DOHH2 (cell line): ENCODE measurements around the gene IMMP2L.

Experiments
- H3F3A ChIP-seq: fragments of 200-600 bp; sonication (generic), shearing (Covaris generic); 2 replicates; pipeline ENCODE4 v1.6.0; 2016; ENCODE audit warnings: antibody characterized with exemption, mild to moderate bottlenecking; ENCODE audit not compliant: control insufficient read depth, insufficient read depth
- H3K27ac ChIP-seq: fragments of 200-600 bp; sonication (generic); 2 replicates; pipeline ENCODE4 v1.5.1; 2014; ENCODE audit warnings: low read depth, mild to moderate bottlenecking, low read length, moderate library complexity
- H3K27me3 ChIP-seq: fragments of 200-600 bp; sonication (generic); 2 replicates; pipeline ENCODE4 v1.6.1; 2014; ENCODE audit warnings: mild to moderate bottlenecking, low read length, mixed read lengths; ENCODE audit not compliant: control insufficient read depth
- H3K36me3 ChIP-seq: fragments of 200-600 bp; sonication (generic); 2 replicates; pipeline ENCODE4 v1.6.1; 2014; ENCODE audit warnings: mild to moderate bottlenecking, low read length, moderate library complexity, mixed read lengths; ENCODE audit not compliant: control insufficient read depth
- H3K4me1 ChIP-seq: fragments of 200-600 bp; sonication (generic); 2 replicates; pipeline ENCODE4 v1.6.1; 2014; ENCODE audit warnings: mild to moderate bottlenecking, low read length, mixed read lengths; ENCODE audit not compliant: control insufficient read depth
- H3K4me2 ChIP-seq: fragments of 200-600 bp; sonication (generic); 2 replicates; pipeline ENCODE4 v1.6.0; 2014; ENCODE audit warnings: mild to moderate bottlenecking, low read length, moderate library complexity
- H3K4me3 ChIP-seq: fragments of 200-600 bp; sonication (generic); 2 replicates; pipeline ENCODE4 v1.5.1; 2014; ENCODE audit warnings: mild to moderate bottlenecking, low read length, mixed read lengths
- H3K79me2 ChIP-seq: fragments of 200-600 bp; sonication (generic); 2 replicates; pipeline ENCODE4 v1.6.1; 2014; ENCODE audit warnings: mild to moderate bottlenecking, low read length, mixed read lengths; ENCODE audit not compliant: control insufficient read depth
- H3K9me2 ChIP-seq: fragments of 200-600 bp; sonication (generic); replicated peaks from 2 replicates; pipeline ENCODE4 v1.6.1; 2014; ENCODE audit warnings: mild to moderate bottlenecking, low read length, mixed read lengths; ENCODE audit not compliant: control insufficient read depth
- H3K9me3 ChIP-seq: fragments of 200-600 bp; sonication (generic); 2 replicates; pipeline ENCODE4 v1.6.1; 2014; ENCODE audit warnings: antibody characterized with exemption, low read length, mixed read lengths; ENCODE audit not compliant: control insufficient read depth, insufficient read depth
- H4K20me1 ChIP-seq: fragments of 200-600 bp; sonication (generic); 2 replicates; pipeline ENCODE4 v1.6.0; 2014; ENCODE audit warnings: low read depth, mild to moderate bottlenecking, antibody characterized with exemption, low read length, moderate library complexity; ENCODE audit not compliant: control insufficient read depth, insufficient read depth
- EZH2phosphoT487 ChIP-seq: fragments of 200-600 bp; sonication (generic); IDR thresholded peaks from 2 replicates; pipeline ENCODE4 v1.6.1; 2017; ENCODE audit warnings: borderline replicate concordance, mild to moderate bottlenecking, antibody characterized with exemption, low read length, moderate library complexity, mixed read lengths
- TF ChIP-seq, protein P1 (sequence below): fragments of 200-600 bp; sonication (generic); IDR thresholded peaks from one replicate; pipeline ENCODE4 v1.5.1; 2014; ENCODE audit warnings: antibody characterized with exemption, mild to moderate bottlenecking, low read depth, low read length; ENCODE audit not compliant: poor library complexity, severe bottlenecking

Gene IMMP2L

GRCh38 chr7:110760341-110760740 is 802.0 kb downstream of the IMMP2L start:
- no peak overlapping the region for H3K4me3 ChIP-seq
- H3K4me2 ChIP-seq: no peak overlapping the region
- no peaks in the 10 kb centered on the region for H3K9me3 ChIP-seq
- no peaks in the 10 kb centered on the region for H4K20me1 ChIP-seq
- no peaks in the 10 kb centered on the region for H3K9me2 ChIP-seq
- TF ChIP-seq, protein P1, sequence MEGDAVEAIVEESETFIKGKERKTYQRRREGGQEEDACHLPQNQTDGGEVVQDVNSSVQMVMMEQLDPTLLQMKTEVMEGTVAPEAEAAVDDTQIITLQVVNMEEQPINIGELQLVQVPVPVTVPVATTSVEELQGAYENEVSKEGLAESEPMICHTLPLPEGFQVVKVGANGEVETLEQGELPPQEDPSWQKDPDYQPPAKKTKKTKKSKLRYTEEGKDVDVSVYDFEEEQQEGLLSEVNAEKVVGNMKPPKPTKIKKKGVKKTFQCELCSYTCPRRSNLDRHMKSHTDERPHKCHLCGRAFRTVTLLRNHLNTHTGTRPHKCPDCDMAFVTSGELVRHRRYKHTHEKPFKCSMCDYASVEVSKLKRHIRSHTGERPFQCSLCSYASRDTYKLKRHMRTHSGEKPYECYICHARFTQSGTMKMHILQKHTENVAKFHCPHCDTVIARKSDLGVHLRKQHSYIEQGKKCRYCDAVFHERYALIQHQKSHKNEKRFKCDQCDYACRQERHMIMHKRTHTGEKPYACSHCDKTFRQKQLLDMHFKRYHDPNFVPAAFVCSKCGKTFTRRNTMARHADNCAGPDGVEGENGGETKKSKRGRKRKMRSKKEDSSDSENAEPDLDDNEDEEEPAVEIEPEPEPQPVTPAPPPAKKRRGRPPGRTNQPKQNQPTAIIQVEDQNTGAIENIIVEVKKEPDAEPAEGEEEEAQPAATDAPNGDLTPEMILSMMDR: no peak
- no peak for TF ChIP-seq EZH2phosphoT487
- no peaks in the 10 kb centered on the region for H3K27me3 ChIP-seq
- H3K36me3 ChIP-seq: no peaks in the 10 kb centered on the region
- H3K79me2 ChIP-seq: no peaks in the 10 kb centered on the region
- H3F3A ChIP-seq: no peaks in the 10 kb centered on the region
- no peaks in the 10 kb centered on the region for H3K4me1 ChIP-seq
- H3K27ac ChIP-seq: no peak overlapping the region

- Histone ChIP-seq H3K4me2 (no peak overlapping the region), H3K9me3 (no peaks in the 10 kb centered on the region), H3F3A (no peaks in the 10 kb centered on the region), H3K79me2 (no peaks in the 10 kb centered on the region), H3K27me3 (no peaks in the 10 kb centered on the region), H3K9me2 (no peaks in the 10 kb centered on the region), H3K27ac (no peak overlapping the region), H3K4me1 (no peaks in the 10 kb centered on the region), H3K4me3 (no peak overlapping the region), H4K20me1 (no peaks in the 10 kb centered on the region), H3K36me3 (no peaks in the 10 kb centered on the region)
- TF ChIP-seq EZH2phosphoT487: no peak
- TF ChIP-seq, protein P1: no peak
Measured at GRCh38 chr7:110759069-110759468, 803.2 kb downstream of the IMMP2L start.

GRCh38 chr7:110754649-110755048 is 807.6 kb downstream of the IMMP2L start:
- Histone ChIP-seq H3K9me2 (no peaks in the 10 kb centered on the region), H3K36me3 (no peaks in the 10 kb centered on the region), H3K27me3 (no peaks in the 10 kb centered on the region), H3K4me2 (no peak overlapping the region), H3K9me3 (no peaks in the 10 kb centered on the region), H3K4me1 (no peaks in the 10 kb centered on the region), H3F3A (no peaks in the 10 kb centered on the region), H4K20me1 (no peaks in the 10 kb centered on the region), H3K27ac (no peak overlapping the region), H3K4me3 (no peak overlapping the region), H3K79me2 (no peaks in the 10 kb centered on the region)
- TF ChIP-seq, protein P1: no peak
- no peak for TF ChIP-seq EZH2phosphoT487
